ENCODE results near the gene JAM3. TPM values are rescaled to one million over a fixed set of nuclear protein-coding genes. Genes with fewer than 3 reads are reported as not detected.

JAM3 gene
- total and polyA plus RNA-seq, 2 of the 8 experiments (the other 6 are each of a cell fraction or from before 2014, with no cell fraction given): 19.6 to 42.8 TPM

DNA sequence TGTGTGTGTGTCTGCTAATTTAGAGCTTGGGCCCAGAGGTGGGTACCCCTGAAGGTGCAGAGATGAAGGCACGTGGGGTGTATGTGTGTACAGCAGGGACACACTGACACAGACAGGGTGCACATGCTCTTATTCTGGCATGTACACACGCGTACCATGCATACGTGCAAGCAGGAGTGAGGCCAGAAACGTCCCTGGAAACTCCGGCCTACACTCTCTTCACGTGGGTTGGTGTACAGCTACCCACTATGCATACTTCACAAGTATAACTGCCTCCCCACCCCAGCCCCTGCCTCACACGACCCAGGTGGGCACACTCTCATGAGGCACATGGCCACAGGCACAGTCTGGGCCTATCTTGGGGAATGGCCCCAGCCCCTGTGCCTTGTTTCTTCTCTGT, 27.5 kb upstream of the JAM3 start:
- H3K4me3 ChIP-seq (ENCODE audit: extremely low read depth in 1 of 4, insufficient read depth in 2 of 4, low read depth in 3 of 4, low read length in 4 of 4): no peak overlapping the region
- TF ChIP-seq, protein P1, sequence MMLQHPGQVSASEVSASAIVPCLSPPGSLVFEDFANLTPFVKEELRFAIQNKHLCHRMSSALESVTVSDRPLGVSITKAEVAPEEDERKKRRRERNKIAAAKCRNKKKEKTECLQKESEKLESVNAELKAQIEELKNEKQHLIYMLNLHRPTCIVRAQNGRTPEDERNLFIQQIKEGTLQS (IDR thresholded peaks at IDR 0.05; ENCODE audit: insufficient read depth, low read depth, low read length): no peak
- TF ChIP-seq, protein P2, sequence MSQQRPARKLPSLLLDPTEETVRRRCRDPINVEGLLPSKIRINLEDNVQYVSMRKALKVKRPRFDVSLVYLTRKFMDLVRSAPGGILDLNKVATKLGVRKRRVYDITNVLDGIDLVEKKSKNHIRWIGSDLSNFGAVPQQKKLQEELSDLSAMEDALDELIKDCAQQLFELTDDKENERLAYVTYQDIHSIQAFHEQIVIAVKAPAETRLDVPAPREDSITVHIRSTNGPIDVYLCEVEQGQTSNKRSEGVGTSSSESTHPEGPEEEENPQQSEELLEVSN (IDR thresholded peaks at IDR 0.05): no peak
- TF ChIP-seq CTBP2 (IDR thresholded peaks at IDR 0.05; ENCODE audit: borderline replicate concordance, insufficient read depth, insufficient read length, low read length): no peak
- TF ChIP-seq BACH1 (IDR thresholded peaks at IDR 0.05; ENCODE audit: low read length): no peak
- no peak for TF ChIP-seq HDAC2 (IDR thresholded peaks at IDR 0.05; ENCODE audit: borderline replicate concordance in 1 of 2, low read depth in 2 of 2, low read length in 2 of 2)
- no peak for TF ChIP-seq KDM5A (IDR thresholded peaks at IDR 0.05; ENCODE audit: low read length)

More for the DNA sequence above, 27.5 kb upstream of the JAM3 start:
- POLR2A ChIA-PET (ENCODE audit: partially characterized antibody): no interaction called here
- Histone ChIP-seq H4K91ac (replicated peaks; ENCODE audit: insufficient read length, low read length) (no peak overlapping the region), H3K36me3 (ENCODE audit: control insufficient read depth in 2 of 4, insufficient read depth in 4 of 4, low read length in 3 of 4) (no peaks in the 10 kb centered on the region), H2AK5ac (ENCODE audit: low read depth, low read length) (no peak overlapping the region), H2BK120ac (replicated peaks; ENCODE audit: low read depth, low read length) (no peak overlapping the region), H2AFZ (ENCODE audit: low read length) (no peak overlapping the region), H3K9ac (replicated peaks in 1 of 4; ENCODE audit: extremely low read depth in 1 of 4, low read depth in 3 of 4, low read length in 3 of 4) (no peak overlapping the region), H3K9me3 (ENCODE audit: insufficient read depth in 2 of 2, low read depth in 1 of 2, low read length in 1 of 2) (no peaks in the 10 kb centered on the region), H4K8ac (ENCODE audit: extremely low read depth, insufficient read depth, low read length) (no peak overlapping the region), H3K79me2 (ENCODE audit: control insufficient read depth in 1 of 2, insufficient read depth in 2 of 2, low read length in 2 of 2) (no peaks in the 10 kb centered on the region), H3K18ac (ENCODE audit: extremely low read depth, low read length) (no peak overlapping the region), H3K23ac (ENCODE audit: insufficient read length) (no peak overlapping the region), H3K23me2 (ENCODE audit: low read depth, low read length) (peaks cover under 1% of the 10 kb centered on the region; the same call in 1 of the 2 replicates), H3K14ac (ENCODE audit: insufficient read length) (no peak overlapping the region), H4K20me1 (replicated peaks in 1 of 2; ENCODE audit: control insufficient read depth in 1 of 2, insufficient read depth in 2 of 2, low read length in 2 of 2) (no peaks in the 10 kb centered on the region), H3K4ac (replicated peaks; ENCODE audit: insufficient read length, low read depth, low read length) (no peak overlapping the region), H2BK5ac (ENCODE audit: low read depth, low read length) (peak overlapping the region; percentile 46), H4K5ac (ENCODE audit: insufficient read length, low read depth, low read length) (no peak overlapping the region), H2BK12ac (ENCODE audit: low read depth, low read length) (no peak overlapping the region), H3K27ac (ENCODE audit: low read depth, low read length) (no peak overlapping the region), H3K56ac (replicated peaks; ENCODE audit: insufficient read length, low read depth, low read length) (no peak overlapping the region), H2BK15ac (ENCODE audit: low read length) (no peak overlapping the region; the same call in 1 of the 2 replicates), H3K27me3 (replicated peaks in 1 of 4; ENCODE audit: control insufficient read depth in 3 of 4, extremely low read depth in 1 of 4, insufficient read depth in 3 of 4, low read length in 3 of 4) (no peaks in the 10 kb centered on the region; a peak in 2 of 7 replicates), H3K4me1 (replicated peaks in 1 of 4; ENCODE audit: control insufficient read depth in 3 of 4, insufficient read depth in 4 of 4, low read length in 3 of 4) (peaks cover 3 to 14% (median 8%) of the 10 kb centered on the region in 4 experiments), H2BK20ac (ENCODE audit: low read length) (peak overlapping the region; percentile 41; the same call in 1 of the 2 replicates), H3K4me2 (ENCODE audit: insufficient read depth in 1 of 2, low read depth in 2 of 2, low read length in 2 of 2) (no peak overlapping the region), H3K79me1 (ENCODE audit: low read depth, low read length) (no peaks in the 10 kb centered on the region)
- no peak for DNase-seq (ENCODE audit: low read depth in 1 of 2, low spot score in 2 of 2)
- WGBS, 2 experiments (ENCODE audit: extremely low coverage in 1 of 2, insufficient coverage in 1 of 2, insufficient read length in 1 of 2, insufficient replicate concordance in 2 of 2, low coverage in 1 of 2, low lambda C conversion rate in 2 of 2, missing lambda C conversion rate in 1 of 2): 96% methylated on average over 8 of the region's 8 CpGs; no CpG with 5 or more reads in 1 of the 2 experiments
- CTCF ChIA-PET (ENCODE audit: partially characterized antibody): interaction anchor here (0.6 to 13.6 kb wide), 12 partner anchors 7 to 116 kb away, joined by 3 to 178 read pairs (median 4); no protein-coding TSS in a partner anchor
- no peak for FAIRE-seq

Measured in H1 (cell line).